ENCODE measurements around the gene OR51D1.

The OR51D1 gene

DNA sequence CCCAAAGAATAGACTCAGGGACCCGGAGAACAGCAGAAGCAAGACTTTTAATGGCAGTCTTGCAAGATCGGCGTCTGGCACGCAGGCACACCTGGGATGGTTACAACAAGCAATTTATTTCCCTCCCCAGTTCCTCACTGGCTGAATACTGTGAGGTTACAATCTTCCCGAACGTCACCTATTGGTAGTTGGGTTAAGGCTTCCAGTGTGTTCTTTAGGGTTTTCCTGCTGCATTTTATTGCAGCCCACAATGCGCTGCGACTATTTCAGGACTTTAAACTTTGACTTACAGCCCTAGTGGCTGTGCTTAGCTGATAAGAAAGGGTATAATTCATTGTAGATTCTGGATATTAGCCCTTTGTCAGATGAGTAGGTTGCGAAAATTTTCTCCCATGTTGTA is 17.8 kb upstream of the OR51D1 start:
- Histone ChIP-seq H3K9ac (ENCODE audit: low read length) (no peak overlapping the region), H3K36me3 (ENCODE audit: control insufficient read depth, insufficient read depth, low read length) (no peaks in the 10 kb centered on the region), H3K4me1 (ENCODE audit: control insufficient read depth, insufficient read depth, low read length) (no peaks in the 10 kb centered on the region), H3K27me3 (ENCODE audit: control insufficient read depth, insufficient read depth, low read length) (no peaks in the 10 kb centered on the region), H3K9me3 (ENCODE audit: control insufficient read depth, insufficient read depth, low read depth, low read length) (no peaks in the 10 kb centered on the region), H3K4me3 (ENCODE audit: low read depth, low read length) (no peak overlapping the region), H3K27ac (ENCODE audit: low read depth, low read length) (no peak overlapping the region)

DNA sequence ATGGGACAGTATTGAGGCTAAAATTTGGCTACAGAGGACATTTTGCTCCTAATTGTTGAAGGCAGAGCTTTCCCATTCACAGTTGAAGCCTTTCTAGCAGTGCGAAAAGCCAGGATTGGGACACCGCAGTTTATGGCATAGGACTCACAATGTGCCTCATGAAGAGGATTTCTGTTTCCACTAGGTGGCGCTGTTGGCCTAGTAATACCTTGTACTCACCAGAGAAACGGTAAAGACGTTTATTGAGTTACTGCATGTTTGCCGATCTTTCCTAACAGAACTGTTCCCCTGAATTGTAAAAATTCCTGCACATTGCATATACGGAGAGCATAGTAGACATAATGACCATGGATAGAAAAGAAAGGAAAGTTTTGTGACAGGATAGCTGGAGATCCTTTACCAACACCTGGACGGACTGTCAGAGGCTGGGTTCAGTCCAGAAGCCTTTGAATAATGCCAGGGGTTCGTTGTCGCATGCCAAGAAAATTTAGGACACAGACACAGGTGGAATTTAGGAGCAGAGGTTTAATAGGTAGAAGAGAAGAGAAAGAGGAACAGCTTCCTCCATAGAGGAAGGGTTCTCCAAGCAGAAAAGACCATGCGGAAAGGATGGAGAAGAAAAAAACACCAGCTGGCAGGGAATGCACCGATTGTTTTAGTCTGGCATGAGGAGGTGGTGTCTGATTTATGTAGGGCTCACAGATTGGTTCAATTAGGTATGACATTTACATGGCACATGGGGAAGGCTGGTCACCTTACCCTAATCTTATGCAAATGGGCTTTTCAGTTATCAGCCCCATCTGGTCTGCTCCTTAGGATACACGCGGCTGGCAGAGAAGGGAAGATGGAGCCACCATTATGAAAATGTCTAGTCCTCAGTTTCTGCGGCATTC is 10.8 kb upstream of the OR51D1 start:
- Histone ChIP-seq H3K27ac (ENCODE audit: low read depth, low read length) (no peak overlapping the region), H3K4me1 (ENCODE audit: control insufficient read depth, insufficient read depth, low read length) (peaks cover 12% of the 10 kb centered on the region; the same call in 1 of the 2 replicates), H3K4me3 (ENCODE audit: low read depth, low read length) (no peak overlapping the region), H3K9ac (ENCODE audit: low read length) (no peak overlapping the region), H3K36me3 (ENCODE audit: control insufficient read depth, insufficient read depth, low read length) (no peaks in the 10 kb centered on the region), H3K27me3 (ENCODE audit: control insufficient read depth, insufficient read depth, low read length) (no peaks in the 10 kb centered on the region), H3K9me3 (ENCODE audit: control insufficient read depth, insufficient read depth, low read depth, low read length) (no peaks in the 10 kb centered on the region)

DNA sequence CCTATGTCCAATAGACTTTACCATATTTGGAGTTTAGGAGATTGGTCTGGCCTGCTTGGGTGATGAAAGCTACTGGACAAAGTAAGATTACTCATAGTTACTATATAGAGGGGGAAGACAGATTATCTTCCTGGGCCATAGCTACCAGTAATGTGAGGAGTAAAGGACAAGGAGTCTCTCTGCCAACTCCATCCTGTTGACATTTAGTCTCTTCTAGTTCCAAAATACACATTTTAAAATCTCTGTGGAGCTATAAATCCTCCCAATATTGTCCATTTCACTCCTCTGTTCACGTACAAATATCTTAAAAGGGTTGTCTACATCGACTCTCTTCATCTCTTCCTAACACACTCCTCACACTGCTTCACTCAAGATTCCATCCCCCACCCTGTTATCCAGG is 1.1 kb upstream of the OR51D1 start:
- H3K36me3 ChIP-seq (ENCODE audit: control insufficient read depth, insufficient read depth, low read length), result no peaks in the 10 kb centered on the region
- H3K27me3 ChIP-seq (ENCODE audit: control insufficient read depth, insufficient read depth, low read length), result peaks cover 29% of the 10 kb centered on the region
- no peaks in the 10 kb centered on the region for H3K9me3 ChIP-seq (ENCODE audit: control insufficient read depth, insufficient read depth, low read depth, low read length)
- no peak overlapping the region for H3K9ac ChIP-seq (ENCODE audit: low read length)
- H3K4me3 ChIP-seq (ENCODE audit: low read depth, low read length), result no peak overlapping the region
- H3K27ac ChIP-seq (ENCODE audit: low read depth, low read length), result no peak overlapping the region
- no peaks in the 10 kb centered on the region for H3K4me1 ChIP-seq (ENCODE audit: control insufficient read depth, insufficient read depth, low read length)

DNA sequence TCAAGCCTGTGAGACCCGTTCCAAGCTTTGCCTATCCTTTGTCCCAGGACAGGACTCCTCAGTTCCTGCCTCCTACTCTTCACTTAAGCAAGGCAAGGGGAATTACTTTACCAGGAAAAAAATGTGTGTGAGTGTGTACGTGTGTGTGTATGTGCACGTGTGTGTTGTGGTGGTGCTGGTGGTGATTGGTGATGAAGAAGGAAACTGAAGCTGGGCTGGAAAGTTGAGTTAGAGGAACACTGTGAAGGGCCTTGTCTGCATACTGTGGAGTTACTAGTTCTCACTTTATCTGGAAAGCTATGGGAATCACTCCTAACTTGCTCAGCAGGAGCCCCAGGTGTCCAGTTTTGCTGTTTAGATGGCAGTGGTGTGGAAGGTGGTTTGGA is 378 bp downstream of the OR51D1 start:
- Histone ChIP-seq H3K36me3 (ENCODE audit: control insufficient read depth, insufficient read depth, low read length) (no peaks in the 10 kb centered on the region), H3K27ac (ENCODE audit: low read depth, low read length) (no peak overlapping the region), H3K9me3 (ENCODE audit: control insufficient read depth, insufficient read depth, low read depth, low read length) (no peaks in the 10 kb centered on the region), H3K9ac (ENCODE audit: low read length) (no peak overlapping the region), H3K27me3 (ENCODE audit: control insufficient read depth, insufficient read depth, low read length) (peaks cover 29% of the 10 kb centered on the region), H3K4me3 (ENCODE audit: low read depth, low read length) (no peak overlapping the region), H3K4me1 (ENCODE audit: control insufficient read depth, insufficient read depth, low read length) (no peaks in the 10 kb centered on the region; the same call in 1 of the 2 replicates)

DNA sequence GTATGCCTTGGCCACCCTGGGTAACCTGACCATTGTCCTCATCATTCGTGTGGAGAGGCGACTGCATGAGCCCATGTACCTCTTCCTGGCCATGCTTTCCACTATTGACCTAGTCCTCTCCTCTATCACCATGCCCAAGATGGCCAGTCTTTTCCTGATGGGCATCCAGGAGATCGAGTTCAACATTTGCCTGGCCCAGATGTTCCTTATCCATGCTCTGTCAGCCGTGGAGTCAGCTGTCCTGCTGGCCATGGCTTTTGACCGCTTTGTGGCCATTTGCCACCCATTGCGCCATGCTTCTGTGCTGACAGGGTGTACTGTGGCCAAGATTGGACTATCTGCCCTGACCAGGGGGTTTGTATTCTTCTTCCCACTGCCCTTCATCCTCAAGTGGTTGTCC is 2.7 kb downstream of the OR51D1 start:
- Histone ChIP-seq H3K27ac (ENCODE audit: low read depth, low read length) (no peak overlapping the region), H3K9ac (ENCODE audit: low read length) (no peak overlapping the region), H3K9me3 (ENCODE audit: control insufficient read depth, insufficient read depth, low read depth, low read length) (no peaks in the 10 kb centered on the region), H3K27me3 (ENCODE audit: control insufficient read depth, insufficient read depth, low read length) (peaks cover 25% of the 10 kb centered on the region), H3K4me1 (ENCODE audit: control insufficient read depth, insufficient read depth, low read length) (no peaks in the 10 kb centered on the region; the same call in 1 of the 2 replicates), H3K36me3 (ENCODE audit: control insufficient read depth, insufficient read depth, low read length) (no peaks in the 10 kb centered on the region), H3K4me3 (ENCODE audit: low read depth, low read length) (no peak overlapping the region)

DNA sequence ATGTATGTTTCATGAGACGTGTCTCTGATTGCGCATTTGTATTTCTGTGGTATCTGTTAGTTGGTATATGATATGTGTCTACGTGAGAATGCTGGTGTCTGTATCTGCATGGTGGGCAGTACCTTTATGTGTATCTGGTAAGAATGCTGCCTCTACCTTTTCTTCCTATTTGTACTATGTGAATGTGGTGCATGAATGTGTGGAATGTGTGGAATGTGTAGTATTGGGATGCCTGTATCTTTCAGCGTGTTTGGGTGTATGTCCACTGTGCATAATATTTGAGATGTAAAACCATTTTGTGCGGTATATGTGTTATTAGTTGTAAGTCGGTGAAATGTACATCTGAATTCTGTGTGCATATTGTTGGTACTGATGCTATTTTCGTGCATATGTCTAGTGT is 4.2 kb downstream of the OR51D1 start:
- no peak overlapping the region for H3K4me3 ChIP-seq (ENCODE audit: low read depth, low read length)
- H3K27me3 ChIP-seq (ENCODE audit: control insufficient read depth, insufficient read depth, low read length), result peaks cover 18% of the 10 kb centered on the region
- no peaks in the 10 kb centered on the region for H3K36me3 ChIP-seq (ENCODE audit: control insufficient read depth, insufficient read depth, low read length)
- no peak overlapping the region for H3K9ac ChIP-seq (ENCODE audit: low read length)
- H3K27ac ChIP-seq (ENCODE audit: low read depth, low read length), result no peak overlapping the region
- no peaks in the 10 kb centered on the region for H3K9me3 ChIP-seq (ENCODE audit: control insufficient read depth, insufficient read depth, low read depth, low read length)
- no peaks in the 10 kb centered on the region; the same call in 1 of the 2 replicates for H3K4me1 ChIP-seq (ENCODE audit: control insufficient read depth, insufficient read depth, low read length)

DNA sequence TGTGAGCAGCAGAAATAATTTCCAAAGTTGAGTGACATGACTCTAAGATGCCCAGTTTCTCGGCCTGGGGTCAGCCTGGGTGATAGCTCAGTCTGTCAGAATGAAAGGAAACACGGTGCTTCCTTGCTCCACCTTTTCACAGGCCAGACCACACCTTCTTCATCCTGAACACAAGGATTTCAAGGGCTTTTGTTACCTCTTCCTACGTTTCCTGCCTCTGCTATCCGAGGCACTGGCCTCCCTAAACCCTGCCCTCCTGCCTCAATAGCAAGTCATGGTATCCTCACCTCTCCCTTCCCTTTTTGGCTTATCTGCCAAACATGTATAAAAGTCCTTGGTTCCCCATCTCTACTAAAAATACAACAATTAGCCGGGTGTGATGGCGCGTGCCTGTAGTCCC is 4.8 kb downstream of the OR51D1 start:
- Histone ChIP-seq H3K4me3 (ENCODE audit: low read depth, low read length) (no peak overlapping the region), H3K4me1 (ENCODE audit: control insufficient read depth, insufficient read depth, low read length) (no peaks in the 10 kb centered on the region; the same call in 1 of the 2 replicates), H3K27me3 (ENCODE audit: control insufficient read depth, insufficient read depth, low read length) (peaks cover 15% of the 10 kb centered on the region), H3K36me3 (ENCODE audit: control insufficient read depth, insufficient read depth, low read length) (no peaks in the 10 kb centered on the region), H3K9ac (ENCODE audit: low read length) (no peak overlapping the region), H3K9me3 (ENCODE audit: control insufficient read depth, insufficient read depth, low read depth, low read length) (no peaks in the 10 kb centered on the region), H3K27ac (ENCODE audit: low read depth, low read length) (no peak overlapping the region)

DNA sequence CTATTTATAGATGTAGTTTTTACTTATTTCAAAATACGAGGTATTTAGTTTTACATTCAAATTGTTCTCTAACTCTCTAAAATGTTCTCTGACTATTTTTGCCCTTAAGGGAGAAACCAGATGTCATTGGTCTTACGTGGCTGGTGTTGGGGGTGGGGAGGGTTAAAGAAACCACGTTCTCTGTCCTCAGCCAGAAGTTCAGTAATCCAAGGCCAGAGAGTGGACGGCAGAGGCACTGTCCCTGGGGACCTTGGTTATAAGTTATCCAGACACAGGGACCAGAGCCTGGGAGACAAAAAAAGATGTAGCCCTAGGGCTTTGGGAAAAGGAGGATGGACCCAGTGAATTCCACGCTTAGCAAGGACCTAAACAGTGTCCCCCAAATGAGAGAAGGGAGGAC is 5.8 kb downstream of the OR51D1 start:
- Histone ChIP-seq H3K9ac (ENCODE audit: low read length) (no peak overlapping the region), H3K36me3 (ENCODE audit: control insufficient read depth, insufficient read depth, low read length) (no peaks in the 10 kb centered on the region), H3K9me3 (ENCODE audit: control insufficient read depth, insufficient read depth, low read depth, low read length) (no peaks in the 10 kb centered on the region), H3K27me3 (ENCODE audit: control insufficient read depth, insufficient read depth, low read length) (peaks cover 5% of the 10 kb centered on the region), H3K4me1 (ENCODE audit: control insufficient read depth, insufficient read depth, low read length) (no peaks in the 10 kb centered on the region; the same call in 1 of the 2 replicates), H3K4me3 (ENCODE audit: low read depth, low read length) (no peak overlapping the region), H3K27ac (ENCODE audit: low read depth, low read length) (no peak overlapping the region)

DNA sequence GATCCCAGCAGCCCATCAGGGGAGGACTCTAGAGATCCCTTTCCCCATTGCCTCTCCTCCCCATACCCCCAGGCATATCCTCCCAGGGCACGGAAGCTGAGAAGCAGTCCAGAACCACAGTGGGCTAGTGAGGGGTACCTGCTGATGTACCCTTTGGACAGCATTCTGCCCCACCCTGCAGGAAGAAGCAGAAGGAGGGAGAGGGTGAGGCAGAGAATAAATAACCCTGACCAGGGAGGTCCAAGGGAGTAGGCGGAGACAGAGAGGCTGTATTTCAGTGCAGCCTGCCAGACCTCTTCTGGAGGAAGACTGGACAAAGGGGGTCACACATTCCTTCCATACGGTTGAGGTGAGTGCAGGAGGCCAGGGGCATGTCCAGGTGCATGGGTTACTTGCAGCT is 6.4 kb downstream of the OR51D1 start, which contains the start of gene OR51E1:
Gene OR51E1 (plus strand): TSS at position 301 of the 400 bp plus-strand sequence. CDS start 8,545 bp downstream, outside the sequence.
- Histone ChIP-seq H3K4me1 (ENCODE audit: control insufficient read depth, insufficient read depth, low read length) (no peaks in the 10 kb centered on the region; the same call in 1 of the 2 replicates), H3K27me3 (ENCODE audit: control insufficient read depth, insufficient read depth, low read length) (no peaks in the 10 kb centered on the region), H3K9me3 (ENCODE audit: control insufficient read depth, insufficient read depth, low read depth, low read length) (no peaks in the 10 kb centered on the region), H3K27ac (ENCODE audit: low read depth, low read length) (no peak within 1 kb of the TSS), H3K4me3 (ENCODE audit: low read depth, low read length) (no peak within 1 kb of the TSS), H3K36me3 (ENCODE audit: control insufficient read depth, insufficient read depth, low read length) (no peaks in the 10 kb centered on the region), H3K9ac (ENCODE audit: low read length) (no peak within 1 kb of the TSS)

DNA sequence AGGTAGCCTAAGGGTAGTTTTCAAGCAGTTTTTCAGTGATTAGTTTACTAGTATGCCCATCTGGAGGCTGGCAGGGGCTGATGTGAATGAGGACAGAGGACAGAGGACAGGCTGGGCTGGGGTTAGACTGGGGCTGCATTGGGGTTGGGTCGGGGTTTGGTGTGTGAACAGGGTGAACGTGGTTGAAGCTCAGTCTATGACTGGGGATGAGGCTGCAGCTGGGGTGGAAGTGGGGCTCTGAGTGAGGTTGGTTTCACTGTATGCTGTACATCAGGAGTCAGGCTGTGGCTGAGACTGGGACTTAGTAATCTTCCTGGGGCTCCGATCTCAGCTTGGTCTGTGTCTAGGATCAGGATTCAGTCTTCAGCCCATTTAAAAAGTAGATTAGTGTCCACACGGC is 7.0 kb downstream of the OR51D1 start:
- Histone ChIP-seq H3K9ac (ENCODE audit: low read length) (no peak overlapping the region), H3K9me3 (ENCODE audit: control insufficient read depth, insufficient read depth, low read depth, low read length) (no peaks in the 10 kb centered on the region), H3K4me1 (ENCODE audit: control insufficient read depth, insufficient read depth, low read length) (no peaks in the 10 kb centered on the region; the same call in 1 of the 2 replicates), H3K27me3 (ENCODE audit: control insufficient read depth, insufficient read depth, low read length) (no peaks in the 10 kb centered on the region), H3K36me3 (ENCODE audit: control insufficient read depth, insufficient read depth, low read length) (no peaks in the 10 kb centered on the region), H3K27ac (ENCODE audit: low read depth, low read length) (no peak overlapping the region), H3K4me3 (ENCODE audit: low read depth, low read length) (no peak overlapping the region)

DNA sequence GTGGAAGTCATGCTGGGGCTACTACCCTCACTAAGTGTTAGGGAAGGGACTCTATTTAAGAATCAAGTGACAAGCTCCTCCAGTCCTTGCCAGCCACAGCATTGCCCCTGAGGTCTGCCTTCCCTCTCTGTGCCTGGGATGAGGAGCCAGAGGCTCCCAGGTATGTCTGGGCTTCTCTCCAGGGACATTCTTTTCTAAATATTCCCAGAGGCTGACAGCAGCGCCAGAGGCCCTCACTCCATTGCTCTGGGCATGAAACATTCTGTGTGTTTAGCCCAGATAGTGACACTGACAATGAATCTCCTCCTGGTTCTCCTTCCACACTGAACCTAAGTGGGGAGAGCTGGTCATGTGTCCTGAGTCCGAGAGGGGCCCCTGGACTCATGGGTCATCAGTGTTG is 8.7 kb downstream of the OR51D1 start:
- Histone ChIP-seq H3K4me1 (ENCODE audit: control insufficient read depth, insufficient read depth, low read length) (no peaks in the 10 kb centered on the region; the same call in 1 of the 2 replicates), H3K9me3 (ENCODE audit: control insufficient read depth, insufficient read depth, low read depth, low read length) (no peaks in the 10 kb centered on the region), H3K36me3 (ENCODE audit: control insufficient read depth, insufficient read depth, low read length) (no peaks in the 10 kb centered on the region), H3K27me3 (ENCODE audit: control insufficient read depth, insufficient read depth, low read length) (no peaks in the 10 kb centered on the region), H3K9ac (ENCODE audit: low read length) (no peak overlapping the region), H3K4me3 (ENCODE audit: low read depth, low read length) (no peak overlapping the region), H3K27ac (ENCODE audit: low read depth, low read length) (no peak overlapping the region)

Measured in HUES6 (cell line).